Spleen (tissue), 11 donors: ENCODE measurements around the gene ST3GAL3. TPM values are rescaled to one million over a fixed set of nuclear protein-coding genes. Genes with fewer than 3 reads are reported as not detected.

Experiments
- DNase-seq: peaks from one replicate; pipeline ENCODE4 v3.0.0-alpha.2; 2020
- H3K27ac ChIP-seq, 8 donors: fragments of 200-600 bp; sonication (generic) in 7 of 8; 1 replicate in 4 of 8; 2 replicates in 4 of 8; pipeline versions ENCODE4 v1.5.0 to v1.8.0; 2016 to 2021; ENCODE audit warnings: inconsistent platforms in 4 of 8, mild to moderate bottlenecking in 4 of 8, moderate library complexity in 1 of 8
- H3K27me3 ChIP-seq, 7 donors: fragments of 200-600 bp; sonication (generic) in 6 of 7; replicated peaks in 1 of 7; 1 replicate in 4 of 7; 2 replicates in 3 of 7; pipeline versions ENCODE4 v1.5.0 to v1.8.0; 2016 to 2021; ENCODE audit warnings: inconsistent platforms in 3 of 7, mild to moderate bottlenecking in 1 of 7
- H3K36me3 ChIP-seq, 6 donors: fragments of 200-600 bp; sonication (generic) in 5 of 6; 1 replicate in 4 of 6; 2 replicates in 2 of 6; pipeline versions ENCODE4 v1.5.0 to v1.8.0; 2016 to 2021; ENCODE audit warnings: inconsistent platforms in 2 of 6
- H3K4me1 ChIP-seq, 6 donors: fragments of 200-600 bp; sonication (generic) in 5 of 6; 1 replicate in 3 of 6; 2 replicates in 3 of 6; pipeline versions ENCODE4 v1.5.0 to v1.8.0; 2016 to 2021; ENCODE audit warnings: inconsistent platforms in 3 of 6
- H3K4me3 ChIP-seq, 8 donors: fragments of 200-600 bp; sonication (generic) in 7 of 8; 1 replicate in 4 of 8; 2 replicates in 4 of 8; pipeline versions ENCODE4 v1.5.0 to v1.8.0; 2016 to 2021; ENCODE audit warnings: inconsistent platforms in 4 of 8, mild to moderate bottlenecking in 4 of 8, moderate library complexity in 2 of 8
- H3K9me3 ChIP-seq, 8 donors: fragments of 200-600 bp; sonication (generic) in 7 of 8; 1 replicate in 4 of 8; 2 replicates in 4 of 8; pipeline versions ENCODE4 v1.5.0 to v1.8.0; 2016 to 2021; ENCODE audit warnings: inconsistent platforms in 4 of 8
- POLR2A ChIP-seq, 3 donors: fragments of 450-650 bp; IDR thresholded peaks; one replicate each; pipeline ENCODE4 v1.5.1; 2017; ENCODE audit warnings: antibody characterized with exemption in 3 of 3, mild to moderate bottlenecking in 1 of 3
- POLR2AphosphoS5 ChIP-seq, 3 donors: sonication (generic); formaldehyde crosslinking; IDR thresholded peaks; one replicate each; pipeline ENCODE4 v1.5.1; 2017; ENCODE audit warnings: antibody characterized with exemption in 3 of 3
- WGBS, 5 donors: extraction: QIAGEN DNeasy Blood & Tissue Kit in 3 of 5; methylation state at CpG; one replicate each; pipeline versions ENCODE4 v1.1.5 to v1.1.7; 2013 to 2018; 5-methylcytosine and 5-hydroxymethylcytosine counted together
- intact Hi-C: fragments of 100-400 bp; cut with DNase I; formaldehyde crosslinking; loops from one replicate; pipeline ENCODE4 v1.15.0; 2023; ENCODE audit warnings: low total_unique reads
- polyA plus RNA-seq, 3 donors: library from polyadenylated mRNA; stranded (reverse); fragments of 200-250 nt; gene quantifications; one replicate each; pipeline ENCODE4 v1.2.1, GENCODE V29; 2013
- total RNA-seq, 7 donors: library from RNA; depleted of rRNA in 3 of 7; stranded (reverse); fragments of >200 nt in 3 of 7; fragmentation: NEBNext Ultra II Directional in 4 of 7; extraction: Animal tissue kit (Norgen Biotek cat#: 25700) in 4 of 7; gene quantifications; one replicate each; pipeline versions ENCODE4 v1.1.0 to v1.2.1, GENCODE V29; 2016 to 2021
- TF ChIP-seq, protein P1 (sequence below), 11 experiments: fragments of 200-600 bp in 7 of 11; fragments of 450-650 bp in 4 of 11; sonication (generic) in 4 of 11; IDR thresholded peaks in 8 of 11; conservative IDR thresholded peaks in 3 of 11; 1 replicate in 7 of 11; 2 replicates in 4 of 11; pipeline versions ENCODE4 v1.4.0 to v1.8.0; 2016 to 2021; ENCODE audit warnings: antibody characterized with exemption in 11 of 11, inconsistent platforms in 4 of 11, mild to moderate bottlenecking in 1 of 11
- donor health status: healthy with polysubstance abuse.
- donor health status: DM: no; HTN: no; CAD: no; lungs with moderate emphysema.
- donor health status: DM: no; HTN: no; CAD: no.
- donor health status: Bipolar disorder and iron deficiency.
- donor health status: healthy.
- donor health status: DM: no; HTN: no; CAD: no.
- donor health status: DM: yes; HTN: yes; CAD: no.

ST3GAL3 gene
- total and polyA plus RNA-seq, 10 donors = 6.4 to 34.3 (median 21.0) TPM

GRCh38 chr1:43872280-43872679 is 164.9 kb downstream of the ST3GAL3 start:
- peaks cover 0 to 7% (median 2%) of the 10 kb centered on the region in 6 donors for H3K4me1 ChIP-seq
- no peak for DNase-seq
- no peak overlapping the region for H3K27ac ChIP-seq
- no peak overlapping the region for H3K4me3 ChIP-seq
- H3K36me3 ChIP-seq = no peaks in the 10 kb centered on the region
- no peaks in the 10 kb centered on the region for H3K9me3 ChIP-seq
- no peaks in the 10 kb centered on the region for H3K27me3 ChIP-seq
- TF ChIP-seq POLR2AphosphoS5 (IDR thresholded peaks at IDR 0.05) (no peak), POLR2A (IDR thresholded peaks at IDR 0.05) (no peak)
- TF ChIP-seq, protein P1, sequence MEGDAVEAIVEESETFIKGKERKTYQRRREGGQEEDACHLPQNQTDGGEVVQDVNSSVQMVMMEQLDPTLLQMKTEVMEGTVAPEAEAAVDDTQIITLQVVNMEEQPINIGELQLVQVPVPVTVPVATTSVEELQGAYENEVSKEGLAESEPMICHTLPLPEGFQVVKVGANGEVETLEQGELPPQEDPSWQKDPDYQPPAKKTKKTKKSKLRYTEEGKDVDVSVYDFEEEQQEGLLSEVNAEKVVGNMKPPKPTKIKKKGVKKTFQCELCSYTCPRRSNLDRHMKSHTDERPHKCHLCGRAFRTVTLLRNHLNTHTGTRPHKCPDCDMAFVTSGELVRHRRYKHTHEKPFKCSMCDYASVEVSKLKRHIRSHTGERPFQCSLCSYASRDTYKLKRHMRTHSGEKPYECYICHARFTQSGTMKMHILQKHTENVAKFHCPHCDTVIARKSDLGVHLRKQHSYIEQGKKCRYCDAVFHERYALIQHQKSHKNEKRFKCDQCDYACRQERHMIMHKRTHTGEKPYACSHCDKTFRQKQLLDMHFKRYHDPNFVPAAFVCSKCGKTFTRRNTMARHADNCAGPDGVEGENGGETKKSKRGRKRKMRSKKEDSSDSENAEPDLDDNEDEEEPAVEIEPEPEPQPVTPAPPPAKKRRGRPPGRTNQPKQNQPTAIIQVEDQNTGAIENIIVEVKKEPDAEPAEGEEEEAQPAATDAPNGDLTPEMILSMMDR (IDR thresholded peaks at IDR 0.05 in 8 of 11, conservative IDR thresholded peaks at IDR 0.05 in 3 of 11) = no peak
- intact Hi-C loops = no loop called here
- 59 to 87% (median 77%) methylated on average over 4 to 5 of the region's 5 CpGs for WGBS, 5 donors

DNA sequence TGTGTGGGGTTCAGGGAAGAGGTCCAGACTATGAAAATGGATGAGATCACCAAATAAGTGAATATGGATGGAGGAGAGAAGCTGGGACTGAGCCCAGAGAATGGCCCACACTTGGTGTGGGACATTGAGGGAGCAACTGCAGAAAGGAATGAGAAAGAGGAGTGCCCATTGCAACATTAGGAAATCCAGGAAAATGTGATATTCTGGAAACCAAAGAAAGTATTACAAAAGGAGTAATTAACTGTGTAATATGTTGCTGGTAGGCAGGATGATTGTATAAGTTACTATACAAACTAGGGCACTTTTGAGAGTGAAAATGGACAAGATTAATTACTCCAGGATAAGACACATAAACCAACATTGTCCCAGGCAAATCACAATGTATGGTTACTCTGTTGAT is 166.5 kb downstream of the ST3GAL3 start:
- no peak for DNase-seq
- intact Hi-C loops = no loop called here
- Histone ChIP-seq H3K4me1 (peaks cover 0 to 2% (median 0%) of the 10 kb centered on the region in 6 donors), H3K27ac (no peak overlapping the region), H3K27me3 (no peaks in the 10 kb centered on the region), H3K36me3 (peaks cover 0 to under 1% (median 0%) of the 10 kb centered on the region in 6 donors), H3K9me3 (no peaks in the 10 kb centered on the region), H3K4me3 (no peak overlapping the region)
- TF ChIP-seq, protein P1 (IDR thresholded peaks at IDR 0.05 in 8 of 11, conservative IDR thresholded peaks at IDR 0.05 in 3 of 11) = no peak
- TF ChIP-seq POLR2AphosphoS5 (IDR thresholded peaks at IDR 0.05) (no peak), POLR2A (IDR thresholded peaks at IDR 0.05) (no peak)

GRCh38 chr1:43874716-43875115 is 167.4 kb downstream of the ST3GAL3 start:
- Histone ChIP-seq H3K9me3 (no peaks in the 10 kb centered on the region), H3K4me1 (no peaks in the 10 kb centered on the region), H3K4me3 (no peak overlapping the region), H3K36me3 (peaks cover 0 to 9% (median 4%) of the 10 kb centered on the region in 6 donors), H3K27me3 (no peaks in the 10 kb centered on the region), H3K27ac (no peak overlapping the region)
- 94 to 100% (median 96%) methylated on average over 3 of the region's 3 CpGs for WGBS, 5 donors
- DNase-seq = no peak
- no peak for TF ChIP-seq POLR2A (IDR thresholded peaks at IDR 0.05)
- TF ChIP-seq, protein P1 (IDR thresholded peaks at IDR 0.05 in 8 of 11, conservative IDR thresholded peaks at IDR 0.05 in 3 of 11) = no peak
- TF ChIP-seq POLR2AphosphoS5 (IDR thresholded peaks at IDR 0.05) = no peak
- intact Hi-C loops = no loop called here

- 80 to 90% (median 88%) methylated on average over 3 of the region's 3 CpGs for WGBS, 5 donors
Observed at GRCh38 chr1:43875331-43875730, 168.0 kb downstream of the ST3GAL3 start.

More at GRCh38 chr1:43875331-43875730, 168.0 kb downstream of the ST3GAL3 start:
- Histone ChIP-seq H3K27me3 (no peaks in the 10 kb centered on the region), H3K9me3 (no peaks in the 10 kb centered on the region), H3K4me3 (no peak overlapping the region), H3K36me3 (peaks cover 0 to 15% (median 6%) of the 10 kb centered on the region in 6 donors), H3K4me1 (no peaks in the 10 kb centered on the region), H3K27ac (no peak overlapping the region)
- no peak for DNase-seq
- no peak for TF ChIP-seq POLR2AphosphoS5 (IDR thresholded peaks at IDR 0.05)
- no peak for TF ChIP-seq POLR2A (IDR thresholded peaks at IDR 0.05)
- TF ChIP-seq, protein P1 (IDR thresholded peaks at IDR 0.05 in 8 of 11, conservative IDR thresholded peaks at IDR 0.05 in 3 of 11) = no peak
- intact Hi-C loops = no loop called here
